ENCODE measurements around the gene EFCAB13. TPM values are rescaled to one million over a fixed set of nuclear protein-coding genes. Genes with fewer than 3 reads are reported as not detected.

The EFCAB13 gene
- total RNA-seq, 1 experiment from 2014 or later = 1.6 TPM

DNA sequence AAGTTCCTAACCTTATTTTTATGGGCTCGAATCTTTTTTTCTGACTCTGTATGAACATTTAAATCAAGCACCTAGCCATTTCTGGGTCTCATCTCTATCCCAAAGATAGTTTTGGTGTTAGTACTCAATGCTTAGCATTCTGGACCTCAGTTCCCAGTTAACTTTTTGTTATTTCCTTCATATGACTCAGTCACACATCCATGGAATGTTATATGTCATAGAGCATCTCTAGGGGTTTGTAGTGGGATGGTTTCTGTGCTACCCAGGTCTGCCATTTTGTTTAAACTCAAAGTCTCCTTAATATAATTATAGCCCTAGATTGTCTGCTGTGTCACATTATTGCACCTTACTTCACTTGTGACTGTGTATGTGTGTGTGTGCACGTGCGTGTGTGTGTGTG, 90.1 kb downstream of the EFCAB13 start:
- Histone ChIP-seq H3T11ph (ENCODE audit: low read length) (no peak overlapping the region), H4K5ac (ENCODE audit: insufficient read length, low read depth, low read length) (no peak overlapping the region), H2BK15ac (ENCODE audit: low read depth, low read length) (no peak overlapping the region), H3K56ac (ENCODE audit: insufficient read length, low read depth, low read length) (no peak overlapping the region), H2BK120ac (ENCODE audit: low read depth, low read length, poor library complexity, severe bottlenecking) (no peak overlapping the region), H2BK12ac (ENCODE audit: insufficient read length, low read depth, low read length) (no peak overlapping the region), H2BK5ac (ENCODE audit: insufficient read length, low read length) (no peak overlapping the region), H3K4ac (ENCODE audit: low read depth, low read length) (no peak overlapping the region), H4K8ac (replicated peaks; ENCODE audit: insufficient read length, low read depth, low read length) (no peak overlapping the region), H3K14ac (ENCODE audit: insufficient read depth, low read length) (no peak overlapping the region), H3K23me2 (ENCODE audit: insufficient read length, low read depth, low read length, poor library complexity, severe bottlenecking) (no peaks in the 10 kb centered on the region), H2AK5ac (ENCODE audit: insufficient read length, low read length) (no peak overlapping the region), H3K27ac (ENCODE audit: insufficient read length, low read depth, low read length) (no peak overlapping the region), H4K91ac (ENCODE audit: insufficient read length, low read depth, low read length) (no peak overlapping the region), H3K79me1 (ENCODE audit: insufficient read depth, low read depth, low read length, poor library complexity, severe bottlenecking) (no peaks in the 10 kb centered on the region), H3K23ac (ENCODE audit: insufficient read length, low read depth, low read length) (no peak overlapping the region), H3K9me3 (ENCODE audit: control insufficient read depth, low read depth, low read length) (no peaks in the 10 kb centered on the region), H3K79me2 (ENCODE audit: insufficient read depth, low read length) (no peaks in the 10 kb centered on the region), H4K20me1 (ENCODE audit: control insufficient read depth, insufficient read depth, insufficient read length) (no peaks in the 10 kb centered on the region), H3K4me2 (ENCODE audit: insufficient read depth, insufficient read length, low read length) (no peak overlapping the region), H3K18ac (ENCODE audit: insufficient read length, low read depth, low read length) (no peak overlapping the region), H3K27me3 (ENCODE audit: insufficient read depth, low read length) (no peaks in the 10 kb centered on the region), H3K4me1 (ENCODE audit: insufficient read depth, low read length) (no peaks in the 10 kb centered on the region), H2BK20ac (ENCODE audit: low read depth, low read length, poor library complexity, severe bottlenecking) (no peak overlapping the region), H2AFZ (ENCODE audit: low read length) (no peak overlapping the region), H3K9ac (ENCODE audit: extremely low read depth, insufficient read length, low read length) (no peak overlapping the region)
- TF ChIP-seq, protein P1, sequence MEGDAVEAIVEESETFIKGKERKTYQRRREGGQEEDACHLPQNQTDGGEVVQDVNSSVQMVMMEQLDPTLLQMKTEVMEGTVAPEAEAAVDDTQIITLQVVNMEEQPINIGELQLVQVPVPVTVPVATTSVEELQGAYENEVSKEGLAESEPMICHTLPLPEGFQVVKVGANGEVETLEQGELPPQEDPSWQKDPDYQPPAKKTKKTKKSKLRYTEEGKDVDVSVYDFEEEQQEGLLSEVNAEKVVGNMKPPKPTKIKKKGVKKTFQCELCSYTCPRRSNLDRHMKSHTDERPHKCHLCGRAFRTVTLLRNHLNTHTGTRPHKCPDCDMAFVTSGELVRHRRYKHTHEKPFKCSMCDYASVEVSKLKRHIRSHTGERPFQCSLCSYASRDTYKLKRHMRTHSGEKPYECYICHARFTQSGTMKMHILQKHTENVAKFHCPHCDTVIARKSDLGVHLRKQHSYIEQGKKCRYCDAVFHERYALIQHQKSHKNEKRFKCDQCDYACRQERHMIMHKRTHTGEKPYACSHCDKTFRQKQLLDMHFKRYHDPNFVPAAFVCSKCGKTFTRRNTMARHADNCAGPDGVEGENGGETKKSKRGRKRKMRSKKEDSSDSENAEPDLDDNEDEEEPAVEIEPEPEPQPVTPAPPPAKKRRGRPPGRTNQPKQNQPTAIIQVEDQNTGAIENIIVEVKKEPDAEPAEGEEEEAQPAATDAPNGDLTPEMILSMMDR (conservative IDR thresholded peaks at IDR 0.05) = no peak
- Mint-ChIP-seq H3K27ac (no peak overlapping the region), H3K4me1 (peaks cover 10 to 15% of the 10 kb centered on the region in 2 experiments), H3K9me3 (peaks cover 0 to 2% of the 10 kb centered on the region in 2 experiments; a peak in 1 of 5 replicates), H3K27me3 (ENCODE audit: low read depth) (no peaks in the 10 kb centered on the region), H3K36me3 (ENCODE audit: insufficient read depth in 1 of 3, low read depth in 3 of 3) (no peaks in the 10 kb centered on the region), H3K4me3 (no peak overlapping the region)
- DNase-seq = no peak
- WGBS (ENCODE audit: extremely low coverage, insufficient read length, low lambda C conversion rate) = no CpG with 5 or more reads among the region's 3 CpGs

Measured in H9 (cell line).